Heart right ventricle (tissue), 16 donors: ENCODE data around the gene FOXD1. TPM values are rescaled to one million over a fixed set of nuclear protein-coding genes. Genes with fewer than 3 reads are reported as not detected.

Experiments used
- ATAC-seq, 8 donors: fragments of 200-7000 bp; cut with Tn5 transposase; one replicate each; pipeline ENCODE4 v1.9.1; 2020; ENCODE audit warnings: mild to moderate bottlenecking in 8 of 8, moderate library complexity in 8 of 8, moderate number of reproducible peaks in 1 of 8
- DNase-seq, 2 donors: peaks; one replicate each; pipeline ENCODE4 v3.0.0-alpha.2; 2020
- H3K27ac ChIP-seq, 10 donors: fragments of 200-600 bp; sonication (generic) in 2 of 10; one replicate each; pipeline versions ENCODE4 v1.5.0 to v1.8.0; 2020 to 2022; ENCODE audit warnings: mild to moderate bottlenecking in 3 of 10
- H3K27me3 ChIP-seq, 7 donors: fragments of 200-600 bp; one replicate each; pipeline ENCODE4 v1.8.0; 2021 to 2022; ENCODE audit warnings: mild to moderate bottlenecking in 2 of 7
- H3K36me3 ChIP-seq, 9 donors: fragments of 200-600 bp; sonication (generic) in 1 of 9; one replicate each; pipeline versions ENCODE4 v1.5.0 to v1.8.0; 2020 to 2022; ENCODE audit warnings: mild to moderate bottlenecking in 2 of 9
- H3K4me1 ChIP-seq, 9 donors: fragments of 200-600 bp; sonication (generic) in 1 of 9; one replicate each; pipeline versions ENCODE4 v1.5.0 to v1.8.0; 2020 to 2022; ENCODE audit warnings: mild to moderate bottlenecking in 4 of 9
- H3K4me3 ChIP-seq, 10 donors: fragments of 200-600 bp; sonication (generic) in 2 of 10; one replicate each; pipeline versions ENCODE4 v1.5.0 to v1.8.0; 2020 to 2022; ENCODE audit warnings: mild to moderate bottlenecking in 7 of 10, moderate library complexity in 2 of 10
- H3K9me3 ChIP-seq, 11 donors: fragments of 200-600 bp in 10 of 11; sonication (generic) in 2 of 11; one replicate each; pipeline versions ENCODE4 v1.5.0 to v1.8.0; 2013 to 2022; ENCODE audit warnings: mild to moderate bottlenecking in 2 of 11, control low read depth in 1 of 11, moderate library complexity in 1 of 11
- CTCF ChIP-seq, 9 donors: fragments of 200-600 bp; sonication (generic) in 2 of 9; IDR thresholded peaks; one replicate each; pipeline versions ENCODE4 v1.5.0 to v1.8.0; 2021 to 2022; ENCODE audit warnings: antibody characterized with exemption in 9 of 9, mild to moderate bottlenecking in 5 of 9, moderate library complexity in 1 of 9
- WGBS, 2 donors: extraction: QIAGEN DNeasy Blood & Tissue Kit; methylation state at CpG; one replicate each; pipeline ENCODE4 v1.1.7; 2013; ENCODE audit warnings: inconsistent platforms in 1 of 2; 5-methylcytosine and 5-hydroxymethylcytosine counted together
- intact Hi-C, 10 donors: fragments of 100-400 bp; cut with DNase I; formaldehyde crosslinking; loops; one replicate each; pipeline versions ENCODE4 v1.11.1 to v1.14.2; 2022
- polyA plus RNA-seq, 2 donors: library from polyadenylated mRNA; stranded (reverse); fragments of 200-250 nt; gene quantifications; one replicate each; pipeline ENCODE4 v1.2.3, GENCODE V29; 2013
- total RNA-seq, 10 donors: library from RNA; stranded (reverse); fragmentation: NEBNext Ultra II Directional in 3 of 10; extraction: Animal tissue kit (Norgen Biotek cat#: 25700) in 3 of 10; gene quantifications; one replicate each; pipeline versions ENCODE4 v1.2.1 to v1.2.4, GENCODE V29; 2021 to 2023
- donor health status: Arrhythmogenic right ventricular cardiomyopathy.
- donor health status: ischemic (EF 13 %, LVEDD 7.1; RV severe dilation, severe dysfunction).
- donor health status: healthy with polysubstance abuse.
- donor health status: DM: no; HTN: yes; CAD: no.
- donor health status: DM: no; HTN: no; CAD: no.
- donor health status: ischemic (EF 25% LVEDD 6.9; RV normal size, moderate dysfunction).
- donor health status: ischemic (EF 25% LVEDD 5.7; RV mildly dilated, moderate dysfunction).
- donor health status: healthy.
- donor health status: DM: yes; HTN: yes; CAD: no.
- donor health status: Ischemic cardiomyopathy.
- donor health status: ischemic (EF 35%, LVEDD 5.7; RV mildly dilated, moderate dysfunction).
- donor health status: nonischemic (EF 11% LVEDD 7.7; RV severe dilation, severe dysfunction).
- donor health status: DM: yes; HTN: yes; CAD: no.
- donor health status: PGD.
- donor health status: ischemic (EF 29% LVEDD 5.4; RV normal size, mild dysfunction).
- donor health status: nonischemic (EF 23%, LVEDD 6.1; RV moderate dilation, normal function).

FOXD1 gene
- total and polyA plus RNA-seq, 12 donors, result 0.07 to 0.15 (median 0.12) TPM; not detected in 7

DNA sequence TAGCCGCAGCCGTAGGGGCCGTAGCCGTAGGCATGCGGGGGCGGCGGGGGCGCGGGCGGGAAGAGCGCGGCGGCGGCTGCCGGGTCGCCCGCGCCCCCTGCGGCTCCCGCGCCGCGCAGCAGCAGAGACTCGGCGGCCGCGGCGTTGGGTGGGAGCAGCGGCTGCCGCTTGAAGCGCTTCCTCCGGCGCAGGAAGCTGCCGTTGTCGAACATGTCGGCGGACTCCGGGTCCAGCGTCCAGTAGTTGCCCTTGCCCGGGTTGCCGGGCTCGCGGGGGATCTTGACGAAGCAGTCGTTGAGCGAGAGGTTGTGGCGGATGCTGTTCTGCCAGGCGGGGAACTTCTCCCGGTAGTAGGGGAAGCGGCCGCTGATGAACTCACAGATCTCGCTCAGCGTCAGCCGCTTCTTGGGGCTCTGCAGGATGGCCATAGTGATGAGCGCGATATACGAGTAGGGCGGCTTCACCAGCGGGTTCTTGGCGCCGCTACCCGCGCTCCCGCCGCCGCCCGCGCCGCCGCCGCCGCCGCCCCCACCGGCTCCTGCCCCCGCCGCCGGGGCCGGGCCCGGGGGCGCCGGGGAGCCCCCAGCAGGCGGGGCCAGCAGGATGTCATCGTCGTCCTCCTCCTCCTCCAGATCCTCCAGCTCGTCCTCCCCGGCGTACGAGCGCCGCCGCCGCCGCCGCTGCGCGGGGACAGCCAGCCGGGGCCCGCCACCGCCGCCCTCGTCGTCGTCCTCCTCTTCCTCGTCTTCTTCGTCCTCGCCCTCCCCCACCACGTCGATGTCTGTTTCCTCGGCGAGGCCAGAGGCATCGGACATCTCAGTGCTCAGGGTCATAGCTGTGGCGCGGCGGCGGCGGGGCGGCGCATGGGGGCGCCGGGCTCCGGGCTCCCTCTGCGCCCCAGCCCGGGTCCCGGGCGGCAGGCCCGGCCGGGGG, 781 bp downstream of the FOXD1 start:
- Histone ChIP-seq H3K4me3 (peak overlapping the region in 9 of 10 donors; percentile 28 to 64 (median 50)), H3K36me3 (peaks cover 0 to 13% (median 0%) of the 10 kb centered on the region in 9 donors), H3K27me3 (peaks cover 70 to 94% (median 92%) of the 10 kb centered on the region in 7 donors), H3K9me3 (no peaks in the 10 kb centered on the region), H3K4me1 (peaks cover 7 to 47% (median 19%) of the 10 kb centered on the region in 9 donors), H3K27ac (peak overlapping the region in 1 of 10 donors; percentile 50)
- ATAC-seq (no peak), DNase-seq (no peak)
- no peak for TF ChIP-seq CTCF (IDR thresholded peaks at IDR 0.05)
- 0 to 1% methylated on average over 105 to 127 of the region's 127 CpGs for WGBS, 2 donors
- intact Hi-C loops, result loop anchor here in 5 of 10 donors (2.0 to 10.0 kb wide), 5 partner anchors 47 to 363 kb away; no protein-coding TSS in a partner anchor

DNA sequence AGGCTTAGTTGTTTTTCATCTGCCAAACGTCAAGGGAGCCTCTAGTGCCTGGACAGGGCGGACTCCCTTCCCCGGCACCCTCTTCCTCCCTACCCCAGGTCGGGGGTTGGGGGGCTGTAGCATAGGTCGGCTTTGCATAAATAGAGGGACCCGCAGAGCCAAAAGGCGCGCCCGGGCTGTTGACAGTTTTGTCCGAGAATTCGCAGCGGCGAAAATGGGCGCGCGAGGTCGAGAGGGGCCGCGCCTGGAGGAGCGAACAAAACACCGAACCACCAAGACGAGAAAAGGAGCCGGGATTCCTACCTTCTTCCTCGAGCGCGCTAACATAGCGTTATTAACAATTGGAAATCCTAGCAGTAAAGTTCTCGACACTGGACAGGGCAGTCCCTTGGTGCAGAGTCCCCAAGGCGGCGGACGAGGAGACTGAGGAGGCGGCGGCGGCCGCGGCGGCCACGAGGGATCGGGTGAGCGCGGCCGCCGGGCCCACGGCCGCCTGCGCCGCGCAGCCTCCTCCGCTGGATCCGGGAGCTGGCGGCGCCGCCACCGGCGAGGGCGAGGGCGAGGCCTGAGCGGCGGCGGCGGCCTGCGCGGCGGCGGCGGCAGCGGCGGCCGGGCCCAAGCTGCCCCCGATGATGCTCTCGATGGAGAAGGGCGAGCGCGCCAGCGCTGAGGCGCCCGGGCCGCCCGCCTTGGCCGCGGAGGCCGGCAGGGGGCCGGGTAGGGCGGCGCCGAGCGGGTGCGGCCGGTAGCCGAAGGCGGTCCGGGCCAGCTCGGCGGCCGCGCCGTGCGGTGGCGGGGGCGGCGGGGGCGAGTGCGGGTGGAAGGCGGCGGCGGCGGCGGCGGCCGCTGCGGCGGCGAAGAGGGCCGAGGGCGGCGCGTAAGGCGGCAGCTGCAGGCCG, 1.7 kb downstream of the FOXD1 start:
- no peak for TF ChIP-seq CTCF (IDR thresholded peaks at IDR 0.05)
- 2 to 3% methylated on average over 81 to 119 of the region's 119 CpGs for WGBS, 2 donors

DNA sequence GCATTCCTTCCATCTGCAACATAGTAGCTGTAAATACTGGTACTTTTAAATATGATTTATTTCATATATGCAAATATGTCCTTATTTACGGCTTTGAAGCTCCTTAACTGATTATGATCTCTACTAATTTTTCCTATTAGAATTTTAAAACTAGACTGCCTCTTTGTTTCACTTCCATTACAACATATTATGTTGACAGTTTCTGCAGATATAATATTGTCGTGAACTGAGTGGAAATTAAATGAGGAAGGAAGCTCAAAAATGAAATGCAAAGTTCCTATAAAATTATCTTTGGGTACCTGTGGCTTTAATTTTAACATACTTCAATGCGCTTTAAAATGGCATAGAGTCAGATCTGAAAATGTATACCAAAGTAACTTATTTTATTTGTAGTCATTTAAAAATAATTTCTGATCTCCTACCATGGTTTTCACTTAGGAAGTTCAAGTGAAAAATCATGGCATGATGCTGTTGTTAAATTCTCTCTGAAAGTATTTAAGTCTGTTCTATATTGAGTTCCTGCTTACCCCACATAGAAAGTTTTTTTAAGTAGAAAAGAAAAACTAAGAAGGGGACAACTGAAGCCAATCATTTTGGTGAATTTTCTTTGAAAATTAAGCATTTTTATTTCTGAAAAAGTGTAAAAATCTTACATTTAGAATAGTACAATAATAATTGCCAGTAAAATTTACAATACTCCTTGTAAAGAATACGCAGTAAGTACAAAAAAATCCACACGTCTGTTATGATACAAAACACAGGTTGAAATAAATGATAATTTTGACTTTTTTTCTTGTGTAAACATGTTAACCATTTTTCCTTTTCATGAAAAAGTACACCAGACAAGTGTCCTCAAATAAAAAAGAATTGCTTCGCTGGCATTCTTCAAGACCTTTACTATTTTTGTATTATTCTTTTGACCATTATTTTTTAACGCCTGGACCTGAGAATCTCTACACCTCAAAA, 2.6 kb downstream of the FOXD1 start:
- no peak for DNase-seq
- Histone ChIP-seq H3K4me3 (peak overlapping the region in 2 of 10 donors; percentile 8 to 10), H3K9me3 (no peaks in the 10 kb centered on the region), H3K4me1 (peaks cover 3 to 38% (median 13%) of the 10 kb centered on the region in 9 donors), H3K36me3 (peaks cover 0 to 13% (median 0%) of the 10 kb centered on the region in 9 donors), H3K27ac (no peak overlapping the region), H3K27me3 (peaks cover 60 to 94% (median 92%) of the 10 kb centered on the region in 7 donors)
- intact Hi-C loops, result loop anchor here in 4 of 10 donors (5.0 to 10.0 kb wide), 4 partner anchors 149 to 361 kb away; no protein-coding TSS in a partner anchor
- WGBS, 2 donors, result 14 to 20% methylated on average over 7 of the region's 7 CpGs
- TF ChIP-seq CTCF (IDR thresholded peaks at IDR 0.05), result no peak
- ATAC-seq, result no peak

More for the DNA sequence above, 1.7 kb downstream of the FOXD1 start:
- intact Hi-C loops, result loop anchor here in 4 of 10 donors (5.0 to 10.0 kb wide), 4 partner anchors 150 to 362 kb away; no protein-coding TSS in a partner anchor
- Histone ChIP-seq H3K4me1 (peaks cover 7 to 47% (median 19%) of the 10 kb centered on the region in 9 donors), H3K9me3 (no peaks in the 10 kb centered on the region), H3K27ac (no peak overlapping the region), H3K36me3 (peaks cover 0 to 13% (median 0%) of the 10 kb centered on the region in 9 donors), H3K4me3 (peak overlapping the region in 3 of 10 donors; percentile 8 to 28 (median 10)), H3K27me3 (peaks cover 69 to 94% (median 92%) of the 10 kb centered on the region in 7 donors)
- ATAC-seq, result peak in 1 of 8 donors; percentile 11
- no peak for DNase-seq
